ENCODE data around the gene COQ9.

DNA sequence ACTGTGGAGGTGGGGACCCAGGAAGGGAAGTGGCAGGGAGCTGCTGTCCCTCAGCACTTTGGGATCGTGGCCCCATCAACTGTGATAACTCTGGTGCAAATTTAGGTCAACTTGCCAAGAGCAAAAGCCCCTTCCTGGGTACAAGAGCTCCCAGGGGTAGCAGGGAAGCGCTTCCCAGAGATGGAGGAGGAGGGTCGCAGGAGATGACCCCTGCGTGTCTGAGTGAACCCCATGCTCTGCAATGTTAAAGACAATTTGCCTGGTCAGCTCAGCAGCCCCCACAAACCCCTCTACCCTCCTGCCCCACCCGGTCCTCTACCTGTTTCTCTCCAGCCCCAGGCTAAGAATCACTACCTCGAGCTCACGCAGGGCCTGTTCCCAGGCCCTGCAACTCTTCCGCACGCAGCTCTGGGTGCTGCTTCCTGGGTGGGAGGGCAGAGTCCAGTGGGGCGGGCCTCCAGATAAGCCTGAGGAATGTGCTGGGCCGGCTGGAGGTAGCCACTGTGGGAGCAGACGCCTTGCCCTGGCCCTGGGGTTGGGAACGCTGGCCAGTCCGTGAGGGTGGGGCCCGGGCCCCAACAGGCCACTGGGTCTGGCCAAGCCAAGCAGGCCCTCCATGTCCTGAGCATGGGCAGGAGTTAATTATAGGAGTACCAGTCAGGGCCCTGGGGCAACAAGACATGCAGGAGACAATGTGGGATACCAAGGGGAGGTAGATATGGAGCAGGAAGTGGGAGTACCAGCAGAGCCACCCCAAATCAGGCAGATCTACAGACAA is 32.9 kb downstream of the COQ9 start:
- TF ChIP-seq ZNF274 (IDR thresholded peaks at IDR 0.05; ENCODE audit: low read depth, low read length) (no peak), SUZ12 (IDR thresholded peaks at IDR 0.05; ENCODE audit: extremely low read depth, insufficient read depth, insufficient read length) (no peak), YY1 (IDR thresholded peaks at IDR 0.05; ENCODE audit: insufficient read depth, insufficient read length) (no peak)

All from NT2/D1 (cell line).